Fibroblast of peridontal ligament (primary cell): Measurements from ENCODE around the gene CCND1.
A peak's percentile ranks its signal among the peaks of the same experiment; 100 is the strongest.
"Not testable (repeated sequence)": the region's sequence is repeated elsewhere in the genome, so short reads cannot be mapped to it uniquely, and the experiment has no call there.

Experiments
- DNase-seq: peaks from one replicate; pipeline ENCODE4 v3.0.0-alpha.2; 2010; ENCODE audit errors: extremely low read depth

Gene CCND1

GRCh38 chr11:69666261-69666660 is 25.3 kb downstream of the CCND1 start:
- DNase-seq, result no peak

DNA sequence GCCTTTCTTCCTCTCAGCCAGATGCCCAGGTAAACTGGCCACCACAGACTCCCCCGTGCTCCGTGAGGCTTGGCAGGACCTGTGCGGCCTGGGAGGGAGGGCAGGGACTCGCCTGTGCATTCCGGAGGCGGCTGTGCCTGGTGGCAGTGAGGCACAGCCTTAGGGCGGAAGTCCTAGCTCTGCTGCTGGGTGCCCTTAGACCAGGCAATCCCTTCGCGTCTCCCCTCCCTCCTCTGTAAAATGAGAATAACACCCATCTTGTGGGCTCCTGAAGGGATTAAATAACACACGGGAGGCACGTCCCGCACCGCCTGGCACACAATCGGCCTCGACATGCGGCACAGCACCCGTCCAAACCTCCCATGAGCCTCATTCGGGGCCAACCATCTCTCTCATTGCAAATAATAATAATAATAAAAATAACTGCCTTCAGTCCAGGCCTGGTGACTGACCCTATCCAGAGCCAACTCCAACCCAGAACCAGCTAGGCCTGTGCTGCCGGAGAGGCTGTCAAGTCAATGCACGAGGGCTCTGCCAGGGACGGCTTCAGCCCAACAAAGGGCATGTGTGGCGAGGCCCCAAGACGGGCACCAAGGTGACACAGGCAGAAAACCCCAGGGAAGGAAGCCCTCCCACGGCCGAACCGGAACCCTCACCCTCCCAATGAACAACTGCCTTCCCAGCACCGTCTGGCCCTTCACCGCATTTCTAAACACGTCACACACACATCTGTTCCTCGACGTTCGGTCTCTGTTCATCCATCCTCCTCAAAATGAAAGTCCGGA is 26.0 kb downstream of the CCND1 start:
- no peak for DNase-seq

DNA sequence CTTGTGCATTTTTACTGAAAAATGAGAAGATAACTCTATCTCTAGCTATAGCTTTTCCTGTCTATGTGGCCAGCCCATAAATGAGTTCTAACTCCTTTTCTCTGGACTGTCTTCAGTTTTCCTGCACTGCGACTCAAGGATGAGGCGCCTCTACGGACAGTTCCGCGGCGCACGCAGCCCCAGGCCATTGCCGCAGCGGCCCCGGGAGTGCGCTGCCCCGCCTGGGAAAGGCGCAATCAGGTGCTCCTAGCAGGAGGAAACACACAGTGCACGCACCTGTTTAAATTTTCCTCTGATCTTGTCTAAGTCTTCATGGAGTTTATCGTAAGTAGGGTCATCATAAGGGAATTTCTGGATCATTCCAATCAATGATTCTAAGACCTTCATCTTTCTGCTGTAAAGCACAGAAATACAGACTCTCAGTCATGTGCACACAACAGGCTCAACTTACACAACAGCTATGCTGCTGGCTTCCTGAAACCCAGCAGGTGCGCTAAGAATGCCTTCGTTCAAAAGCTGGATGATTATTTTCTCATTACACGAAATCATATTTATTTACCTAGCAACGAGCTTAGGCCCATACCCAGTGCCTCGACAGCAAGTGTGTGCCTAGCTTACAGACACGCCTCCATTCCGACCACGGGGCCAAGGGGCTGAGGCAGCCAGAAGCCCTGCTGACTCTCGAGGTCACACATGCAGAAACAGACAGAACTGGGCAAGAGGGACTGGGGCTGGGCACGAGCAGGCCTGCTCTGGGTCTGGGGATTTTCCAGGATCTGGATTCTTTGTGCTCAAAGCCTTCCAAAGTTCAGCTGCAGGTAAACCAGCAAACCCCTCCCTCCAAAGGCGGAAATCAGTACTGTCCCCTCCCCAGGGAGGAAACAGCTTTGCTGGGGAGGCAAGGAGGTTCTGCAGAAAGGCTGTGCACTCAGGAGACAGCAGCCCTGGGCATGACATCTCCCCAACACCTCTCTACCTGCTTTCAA is 27.0 kb downstream of the CCND1 start:
- no peak for DNase-seq

GRCh38 chr11:69669486-69669885 is 28.5 kb downstream of the CCND1 start:
- DNase-seq, result no peak

GRCh38 chr11:69670158-69670845 is 29.3 kb downstream of the CCND1 start:
- DNase-seq, result peak; percentile 89

GRCh38 chr11:69671734-69672465 is 30.9 kb downstream of the CCND1 start:
- no peak for DNase-seq

DNA sequence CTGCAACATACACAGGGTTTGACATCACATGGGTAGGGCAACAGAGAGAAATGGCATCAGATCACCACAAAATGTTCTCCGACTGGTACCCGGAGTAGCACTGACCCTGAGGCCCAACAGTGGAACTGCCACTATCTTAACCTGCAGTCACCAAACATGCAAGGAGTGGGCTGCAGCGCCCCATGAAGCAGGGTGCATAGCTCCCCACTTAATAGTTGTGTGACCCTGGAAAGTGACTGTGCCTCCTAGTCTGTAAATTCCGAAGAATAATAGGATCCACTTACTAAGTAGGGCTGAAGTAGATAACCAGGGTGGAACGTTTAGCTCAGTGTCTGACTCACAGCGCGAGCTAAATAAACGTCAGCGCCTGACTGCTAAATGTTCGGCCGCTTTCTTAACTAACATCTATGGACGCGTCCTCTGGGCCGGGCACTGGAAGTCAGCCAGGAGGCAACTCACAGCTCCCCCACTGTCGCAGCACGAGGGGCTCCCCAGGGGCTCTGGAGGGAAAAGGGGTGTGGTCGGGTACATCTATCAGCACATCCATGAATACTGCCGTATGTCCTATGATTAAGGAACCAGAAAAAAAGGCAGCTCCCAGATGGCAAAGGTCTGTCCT is 33.4 kb downstream of the CCND1 start:
- peak; percentile 84 for DNase-seq

- DNase-seq, result peak; percentile 94
Measured at GRCh38 chr11:69674886-69675714, 34.1 kb downstream of the CCND1 start, which contains the start of gene LTO1. TSS of gene LTO1 (minus strand) at chr11:69675353. CDS start at chr11:69675239, 114 bp downstream.

GRCh38 chr11:69677749-69678148 is 36.8 kb downstream of the CCND1 start:
- DNase-seq, result peak; percentile 15

DNA sequence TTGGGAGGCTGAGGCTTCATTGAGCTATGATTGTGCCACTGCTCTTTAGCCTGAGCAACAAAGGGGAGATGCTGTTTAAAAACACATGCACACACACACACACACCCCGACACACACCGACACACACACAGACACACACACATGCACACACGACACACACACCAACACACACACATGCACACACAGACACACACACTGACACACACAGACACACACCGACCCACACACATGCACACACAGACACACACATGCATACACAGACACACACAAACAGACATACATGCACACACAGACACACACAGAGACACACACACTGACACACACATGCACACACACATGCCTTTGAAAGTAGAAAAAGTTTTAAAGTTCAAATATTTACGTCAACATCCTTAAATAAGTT is 39.7 kb downstream of the CCND1 start:
- DNase-seq, result no peak

- no peak for DNase-seq
Measured at GRCh38 chr11:69682221-69682620, 41.3 kb downstream of the CCND1 start.

GRCh38 chr11:69682681-69683326 is 41.8 kb downstream of the CCND1 start:
- no peak for DNase-seq

DNA sequence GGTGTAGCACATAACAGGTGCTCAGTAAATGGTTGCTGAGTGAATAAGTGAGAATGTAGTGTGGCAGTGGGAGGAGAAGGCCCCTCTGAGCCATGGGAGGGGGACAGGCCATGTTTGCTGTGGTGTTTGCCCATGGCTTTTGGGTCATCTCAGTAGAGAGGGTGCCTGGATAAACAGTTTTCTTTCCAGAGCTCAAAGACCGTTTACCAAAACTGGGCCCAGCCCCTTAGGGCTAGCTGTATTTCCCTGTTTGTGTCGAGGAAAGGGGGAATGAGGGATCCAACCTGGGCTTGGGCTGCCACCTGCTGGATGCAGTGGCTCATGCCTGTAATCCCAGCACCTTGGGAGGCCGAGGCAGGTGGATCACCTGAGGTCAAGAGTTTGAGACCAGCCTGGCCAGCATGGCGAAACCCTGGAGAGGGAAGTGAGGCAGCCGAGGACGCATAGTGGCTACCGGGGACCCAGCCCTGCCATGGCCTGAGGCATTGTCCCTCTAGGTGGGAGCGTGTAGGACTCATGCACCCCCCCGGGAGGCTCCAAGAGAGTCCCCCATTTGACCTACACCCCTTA is 42.9 kb downstream of the CCND1 start:
- DNase-seq, result peak; percentile 6

DNA sequence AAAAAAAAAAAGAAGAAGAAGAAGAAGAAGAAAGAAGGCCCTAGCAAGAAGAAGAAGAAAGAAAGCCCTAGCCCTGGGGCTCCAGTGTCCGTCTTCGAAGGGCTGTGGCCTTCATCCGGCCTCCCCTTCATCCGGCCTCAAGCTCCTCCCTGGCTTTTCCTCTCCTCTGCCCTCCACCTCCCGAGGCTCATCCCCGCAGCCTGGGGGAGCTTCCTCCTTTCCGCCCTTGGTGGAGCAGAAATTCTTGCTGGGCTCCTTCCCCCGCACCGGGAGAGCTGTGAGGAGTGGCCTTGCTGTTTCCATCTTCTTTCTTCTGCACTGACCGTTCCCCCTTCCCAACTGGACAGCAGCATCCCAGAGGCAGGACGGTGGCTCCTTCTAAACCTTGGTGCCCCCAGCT is 43.7 kb downstream of the CCND1 start:
- no peak for DNase-seq

DNA sequence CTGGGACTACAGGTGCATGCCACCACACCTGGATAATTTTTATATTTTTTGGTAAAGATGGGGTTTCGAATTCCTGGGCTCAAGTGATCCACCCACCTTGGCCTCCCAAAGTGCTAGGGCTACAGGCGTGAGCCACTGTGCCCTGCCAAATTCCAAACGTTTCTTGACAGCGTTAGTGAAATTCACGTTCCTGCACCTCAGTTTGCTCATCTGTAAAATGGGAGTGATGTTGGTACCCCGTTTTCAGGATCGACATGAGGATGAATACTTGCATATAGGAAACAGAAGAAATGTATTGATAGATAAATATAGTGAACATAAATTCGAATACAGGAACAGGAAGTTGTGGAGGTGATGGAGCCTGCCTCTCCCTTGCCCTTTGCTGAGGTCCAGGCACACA is 44.4 kb downstream of the CCND1 start:
- no peak for DNase-seq

- DNase-seq, result no peak
Measured at GRCh38 chr11:69686452-69686851, 45.5 kb downstream of the CCND1 start.

GRCh38 chr11:69686856-69687255 is 45.9 kb downstream of the CCND1 start:
- no peak for DNase-seq

DNA sequence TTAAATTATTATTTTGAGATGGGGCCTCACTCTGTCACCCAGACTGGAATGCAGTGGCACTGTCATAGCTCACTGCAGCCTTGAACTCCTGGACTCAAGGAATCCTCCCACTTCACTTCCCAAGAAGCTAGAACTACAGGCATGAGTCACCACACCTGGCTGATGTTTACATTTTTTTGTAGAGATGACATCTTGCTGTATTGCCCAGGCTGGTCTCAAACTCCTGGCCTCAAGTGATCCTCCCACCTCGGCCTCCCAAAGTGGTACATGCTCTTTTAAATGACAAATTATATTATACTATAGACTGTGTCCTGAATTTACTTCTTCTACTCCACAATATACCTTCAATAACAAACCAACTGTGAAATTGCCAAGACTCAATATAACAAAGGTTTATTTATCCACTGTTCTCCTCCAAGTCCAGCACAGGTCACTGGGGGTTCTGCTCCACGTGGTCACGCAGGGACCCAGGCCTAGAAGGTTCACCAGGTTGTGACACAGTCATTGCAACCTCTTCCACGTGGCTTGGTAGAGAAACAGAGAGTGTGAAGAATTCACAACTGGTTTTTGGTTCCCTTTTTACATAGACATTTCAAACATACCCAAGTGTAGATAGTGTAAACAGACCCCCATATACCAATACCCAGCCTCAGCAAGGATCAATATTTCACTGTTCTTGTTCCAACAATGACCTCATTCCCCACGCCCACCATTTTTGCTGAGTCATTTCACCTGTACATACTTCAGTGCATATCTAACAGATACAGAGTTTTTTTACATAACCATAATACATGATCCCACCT is 47.2 kb downstream of the CCND1 start:
- DNase-seq, result not testable (repeated sequence)
